HepG2 (cell line): Measurements from ENCODE around the gene PPP2R2C. TPM values are rescaled to one million over a fixed set of nuclear protein-coding genes. Genes with fewer than 3 reads are reported as not detected.

ENCODE experiments used
- EZH2 ChIP-seq: conservative IDR thresholded peaks from 2 replicates; pipeline ENCODE4 v1.6.1; 2012; ENCODE audit warnings: mild to moderate bottlenecking, low read depth, low read length, moderate library complexity
- KIAA2018 ChIP-seq: sonication (generic); formaldehyde crosslinking; IDR thresholded peaks from 2 replicates; pipeline ENCODE4 v1.5.0; 2020; ENCODE audit warnings: mild to moderate bottlenecking, missing genetic modification reagents, borderline replicate concordance
- POGK ChIP-seq: sonication (generic); formaldehyde crosslinking; conservative IDR thresholded peaks from 2 replicates; pipeline ENCODE4 v1.8.0; 2022; ENCODE audit warnings: mild to moderate bottlenecking, moderate library complexity, missing genetic modification reagents
- SMAD3 ChIP-seq: sonication (generic); formaldehyde crosslinking; IDR thresholded peaks from 2 replicates; pipeline ENCODE4 v1.4.0; 2020; ENCODE audit warnings: missing genetic modification reagents
- ZBTB34 ChIP-seq: sonication (generic); formaldehyde crosslinking; IDR thresholded peaks from 2 replicates; pipeline ENCODE4 v1.8.0; 2022; ENCODE audit warnings: mild to moderate bottlenecking, missing genetic modification reagents
- ZNF232 ChIP-seq: sonication (generic); formaldehyde crosslinking; IDR thresholded peaks from 2 replicates; pipeline ENCODE4 v1.4.0; 2020; ENCODE audit warnings: missing genetic modification reagents, borderline replicate concordance
- ZNF441 ChIP-seq: sonication (generic); formaldehyde crosslinking; IDR thresholded peaks from 2 replicates; pipeline ENCODE4 v1.7.0; 2021; ENCODE audit warnings: missing genetic modification reagents, borderline replicate concordance
- polyA plus RNA-seq, 8 experiments: library from polyadenylated mRNA; depleted of rRNA in 3 of 8; stranded (reverse) in 7 of 8; unstranded in 1 of 8; fragments of >200 nt; fragmentation: Illumina TruSeq in 4 of 8; extraction: Trizol in 4 of 8; gene quantifications; 2 replicates each; pipeline versions ENCODE4 v1.2.1 to v1.2.3, GENCODE V29; 2011 to 2016; ENCODE audit warnings: low read depth in 4 of 8, missing spikeins in 1 of 8, mixed read lengths in 1 of 8; ENCODE audit not compliant: insufficient read depth in 1 of 8
- total RNA-seq, 5 experiments: library from RNA; depleted of rRNA; stranded (reverse); fragments of >200 nt; fragmentation: Illumina TruSeq; extraction: Trizol; gene quantifications; 2 replicates each; pipeline ENCODE4 v1.2.3, GENCODE V29; 2016; ENCODE audit warnings: low read depth in 1 of 5

The PPP2R2C gene
- total and polyA plus RNA-seq, 2 of the 13 experiments (the other 11 are each of a cell fraction or from before 2014, with no cell fraction given) = 0.60 to 8.6 TPM

- TF ChIP-seq KIAA2018 (CRISPR knock-in tag) = no peak
- no peak for TF ChIP-seq ZNF441
- TF ChIP-seq POGK (CRISPR knock-in tag) = 0 out of 2 replicates have a peak, but pooled peaks have one; percentile 40
- TF ChIP-seq ZNF232 = no peak
- 0 out of 2 replicates have a peak, but pooled peaks have one; percentile 45 for TF ChIP-seq ZBTB34 (CRISPR knock-in tag)
- TF ChIP-seq EZH2 = no peak
- no peak for TF ChIP-seq SMAD3 (CRISPR knock-in tag)
These were observed 194.2 kb downstream of the PPP2R2C start (continued) for GRCh38 chr4:6277935-6278800.
